ENCODE results near the gene TBL1XR1.

TBL1XR1 gene

DNA sequence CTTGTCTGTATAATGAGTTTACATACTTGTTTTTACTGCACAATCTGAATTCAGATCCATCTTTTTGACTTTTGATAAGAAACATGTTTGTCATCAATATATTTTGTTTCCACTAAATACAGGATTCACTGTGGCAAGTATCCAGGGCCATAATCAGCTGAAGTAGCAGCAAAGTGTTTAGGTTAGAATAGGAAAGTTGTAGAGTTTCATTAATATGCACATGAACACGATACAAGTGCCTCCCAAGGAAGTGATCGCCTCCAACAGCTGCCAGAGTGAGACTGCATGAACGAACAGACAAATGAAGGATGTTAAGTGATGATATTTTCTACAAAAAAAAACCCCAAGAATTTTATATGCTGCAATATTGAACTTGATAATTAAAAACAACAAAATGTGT lies 204.3 kb downstream of the TBL1XR1 start:
- peaks cover 5% of the 10 kb centered on the region for H3K4me1 ChIP-seq (ENCODE audit: control insufficient read depth, insufficient read depth, low read length)
- no peak for DNase-seq (ENCODE audit: low read depth)
- H3K27me3 ChIP-seq (replicated peaks; ENCODE audit: control insufficient read depth, insufficient read depth, low read length): no peaks in the 10 kb centered on the region
- H3K4me3 ChIP-seq (ENCODE audit: low read length): no peak overlapping the region
- no peaks in the 10 kb centered on the region for H3K36me3 ChIP-seq (ENCODE audit: control insufficient read depth, insufficient read depth, low read length, severe bottlenecking)
- no peaks in the 10 kb centered on the region for H3K9me3 ChIP-seq (ENCODE audit: control insufficient read depth, low read length)
- no peak overlapping the region for H3K9ac ChIP-seq (ENCODE audit: low read length)

DNA sequence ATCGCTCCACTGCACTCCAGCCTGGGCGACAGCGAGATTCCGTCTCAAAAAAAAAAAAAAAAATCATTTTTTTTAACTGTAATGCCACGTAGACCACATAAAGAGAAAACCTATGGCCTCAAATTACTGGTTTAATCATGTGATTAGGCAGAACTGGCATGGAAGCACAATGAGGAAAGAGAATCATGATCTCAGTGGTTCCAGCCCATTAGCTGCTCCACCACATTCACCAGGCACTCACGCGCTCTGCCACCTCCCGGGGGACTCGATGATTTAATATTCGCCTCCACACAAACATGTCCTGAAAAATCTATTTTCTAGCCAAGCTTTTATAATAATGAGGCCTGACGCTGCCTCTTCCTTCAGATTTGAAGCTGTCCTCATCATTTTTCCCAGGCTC lies 204.7 kb downstream of the TBL1XR1 start:
- no peak overlapping the region for H3K4me3 ChIP-seq (ENCODE audit: low read length)
- H3K36me3 ChIP-seq (ENCODE audit: control insufficient read depth, insufficient read depth, low read length, severe bottlenecking): no peaks in the 10 kb centered on the region
- H3K4me1 ChIP-seq (ENCODE audit: control insufficient read depth, insufficient read depth, low read length): peaks cover 5% of the 10 kb centered on the region
- H3K9me3 ChIP-seq (ENCODE audit: control insufficient read depth, low read length): no peaks in the 10 kb centered on the region
- DNase-seq (ENCODE audit: low read depth): no peak
- H3K27me3 ChIP-seq (replicated peaks; ENCODE audit: control insufficient read depth, insufficient read depth, low read length): no peaks in the 10 kb centered on the region
- no peak overlapping the region for H3K9ac ChIP-seq (ENCODE audit: low read length)

- Histone ChIP-seq H3K4me3 (ENCODE audit: low read length) (no peak overlapping the region), H3K9ac (ENCODE audit: low read length) (no peak overlapping the region), H3K4me1 (ENCODE audit: control insufficient read depth, insufficient read depth, low read length) (no peaks in the 10 kb centered on the region), H3K9me3 (ENCODE audit: control insufficient read depth, low read length) (no peaks in the 10 kb centered on the region), H3K36me3 (ENCODE audit: control insufficient read depth, insufficient read depth, low read length, severe bottlenecking) (no peaks in the 10 kb centered on the region), H3K27me3 (replicated peaks; ENCODE audit: control insufficient read depth, insufficient read depth, low read length) (no peaks in the 10 kb centered on the region)
- DNase-seq (ENCODE audit: low read depth): no peak
Measured at GRCh38 chr3:176988795-176989194, 208.5 kb downstream of the TBL1XR1 start.

DNA sequence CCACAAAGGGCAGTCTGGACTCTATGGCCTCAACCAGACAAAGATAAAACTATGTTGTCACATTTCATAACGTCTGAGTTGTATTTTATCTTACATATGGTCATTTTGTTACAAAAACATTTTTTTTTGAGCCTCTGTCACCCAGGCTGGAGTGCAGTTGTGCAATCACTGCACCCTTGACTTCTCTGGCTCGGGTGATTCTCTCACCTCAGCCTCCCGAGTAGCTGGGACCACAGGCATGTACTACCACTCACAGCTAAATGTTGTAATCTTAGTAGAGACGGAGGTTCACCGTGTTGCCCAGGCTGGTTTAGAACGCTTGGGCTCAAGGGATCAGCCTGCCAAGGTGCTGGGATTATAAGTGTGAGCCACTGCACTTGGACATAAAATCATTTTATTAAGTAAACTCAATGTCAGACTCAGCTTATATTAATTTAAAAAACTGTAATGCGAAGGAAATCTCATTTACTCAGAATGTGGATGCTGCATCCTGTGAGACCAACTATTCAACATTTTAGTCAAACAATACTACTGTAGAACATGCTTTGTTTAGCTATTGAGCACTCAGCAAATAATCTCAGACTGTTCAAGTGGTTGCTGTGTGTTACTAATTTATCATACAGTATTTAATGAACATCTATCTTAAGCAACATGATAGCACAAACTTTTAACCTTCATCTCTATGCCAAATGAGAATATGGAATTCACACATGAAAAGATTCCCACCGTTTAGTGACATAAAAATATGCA lies 209.2 kb downstream of the TBL1XR1 start:
- no peaks in the 10 kb centered on the region for H3K9me3 ChIP-seq (ENCODE audit: control insufficient read depth, low read length)
- no peaks in the 10 kb centered on the region for H3K36me3 ChIP-seq (ENCODE audit: control insufficient read depth, insufficient read depth, low read length, severe bottlenecking)
- H3K4me3 ChIP-seq (ENCODE audit: low read length): no peak overlapping the region
- no peaks in the 10 kb centered on the region for H3K27me3 ChIP-seq (replicated peaks; ENCODE audit: control insufficient read depth, insufficient read depth, low read length)
- H3K4me1 ChIP-seq (ENCODE audit: control insufficient read depth, insufficient read depth, low read length): no peaks in the 10 kb centered on the region
- peak; percentile 54 for DNase-seq (ENCODE audit: low read depth)
- H3K9ac ChIP-seq (ENCODE audit: low read length): no peak overlapping the region

DNA sequence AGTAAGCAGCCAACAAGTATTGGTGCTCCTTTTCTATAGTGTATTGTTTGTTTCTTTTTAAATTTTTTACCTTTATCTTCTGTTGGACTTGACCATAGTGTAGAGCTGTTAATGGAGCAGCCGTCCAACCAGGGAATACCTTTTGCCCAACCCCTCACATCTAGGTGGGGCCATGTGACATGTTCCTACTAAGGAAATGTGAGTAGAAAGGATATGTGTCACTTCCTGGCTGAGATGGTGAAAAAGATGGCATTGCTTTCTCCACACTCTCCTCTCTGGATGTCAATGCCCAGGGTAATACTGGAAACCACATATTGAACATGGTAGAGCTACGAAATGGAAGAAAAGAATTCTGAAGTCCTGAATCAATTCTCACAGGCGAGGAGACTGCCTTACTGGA lies 218.8 kb downstream of the TBL1XR1 start:
- H3K9ac ChIP-seq (ENCODE audit: low read length): no peak overlapping the region
- H3K9me3 ChIP-seq (ENCODE audit: control insufficient read depth, low read length): no peaks in the 10 kb centered on the region
- DNase-seq (ENCODE audit: low read depth): no peak
- no peak overlapping the region for H3K4me3 ChIP-seq (ENCODE audit: low read length)
- H3K4me1 ChIP-seq (ENCODE audit: control insufficient read depth, insufficient read depth, low read length): no peaks in the 10 kb centered on the region
- H3K36me3 ChIP-seq (ENCODE audit: control insufficient read depth, insufficient read depth, low read length, severe bottlenecking): no peaks in the 10 kb centered on the region
- H3K27me3 ChIP-seq (replicated peaks; ENCODE audit: control insufficient read depth, insufficient read depth, low read length): no peaks in the 10 kb centered on the region

GRCh38 chr3:176977331-176977730 lies 220.0 kb downstream of the TBL1XR1 start:
- Histone ChIP-seq H3K4me1 (ENCODE audit: control insufficient read depth, insufficient read depth, low read length) (no peaks in the 10 kb centered on the region), H3K9me3 (ENCODE audit: control insufficient read depth, low read length) (no peaks in the 10 kb centered on the region), H3K9ac (ENCODE audit: low read length) (no peak overlapping the region), H3K4me3 (ENCODE audit: low read length) (no peak overlapping the region), H3K36me3 (ENCODE audit: control insufficient read depth, insufficient read depth, low read length, severe bottlenecking) (no peaks in the 10 kb centered on the region), H3K27me3 (replicated peaks; ENCODE audit: control insufficient read depth, insufficient read depth, low read length) (no peaks in the 10 kb centered on the region)
- DNase-seq (ENCODE audit: low read depth): no peak

DNA sequence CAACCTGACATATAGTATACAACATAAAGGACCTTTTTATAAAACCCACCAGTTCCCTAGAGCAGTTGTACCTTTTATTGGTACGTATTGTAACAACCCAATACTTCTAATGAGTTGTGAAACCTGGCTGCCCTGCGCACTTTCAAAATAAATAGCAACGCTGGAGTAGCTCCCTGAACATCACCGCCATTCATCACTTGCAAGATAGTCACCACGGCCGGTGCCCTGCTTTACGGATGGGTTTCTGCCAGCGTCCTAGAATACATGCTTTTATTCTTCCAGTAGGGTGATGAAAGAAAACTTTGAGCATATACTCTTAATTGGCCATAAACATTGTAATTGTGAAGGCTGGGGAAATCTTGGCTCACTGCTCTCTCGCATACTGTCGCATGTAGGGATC lies 220.7 kb downstream of the TBL1XR1 start:
- no peaks in the 10 kb centered on the region for H3K4me1 ChIP-seq (ENCODE audit: control insufficient read depth, insufficient read depth, low read length)
- H3K9ac ChIP-seq (ENCODE audit: low read length): no peak overlapping the region
- DNase-seq (ENCODE audit: low read depth): no peak
- no peaks in the 10 kb centered on the region for H3K9me3 ChIP-seq (ENCODE audit: control insufficient read depth, low read length)
- H3K4me3 ChIP-seq (ENCODE audit: low read length): no peak overlapping the region
- no peaks in the 10 kb centered on the region for H3K36me3 ChIP-seq (ENCODE audit: control insufficient read depth, insufficient read depth, low read length, severe bottlenecking)
- no peaks in the 10 kb centered on the region for H3K27me3 ChIP-seq (replicated peaks; ENCODE audit: control insufficient read depth, insufficient read depth, low read length)

GRCh38 chr3:176974279-176974678 lies 223.0 kb downstream of the TBL1XR1 start:
- Histone ChIP-seq H3K9me3 (ENCODE audit: control insufficient read depth, low read length) (no peaks in the 10 kb centered on the region), H3K27me3 (replicated peaks; ENCODE audit: control insufficient read depth, insufficient read depth, low read length) (no peaks in the 10 kb centered on the region), H3K9ac (ENCODE audit: low read length) (no peak overlapping the region), H3K4me1 (ENCODE audit: control insufficient read depth, insufficient read depth, low read length) (no peaks in the 10 kb centered on the region), H3K4me3 (ENCODE audit: low read length) (no peak overlapping the region), H3K36me3 (ENCODE audit: control insufficient read depth, insufficient read depth, low read length, severe bottlenecking) (no peaks in the 10 kb centered on the region)
- DNase-seq (ENCODE audit: low read depth): no peak

DNA sequence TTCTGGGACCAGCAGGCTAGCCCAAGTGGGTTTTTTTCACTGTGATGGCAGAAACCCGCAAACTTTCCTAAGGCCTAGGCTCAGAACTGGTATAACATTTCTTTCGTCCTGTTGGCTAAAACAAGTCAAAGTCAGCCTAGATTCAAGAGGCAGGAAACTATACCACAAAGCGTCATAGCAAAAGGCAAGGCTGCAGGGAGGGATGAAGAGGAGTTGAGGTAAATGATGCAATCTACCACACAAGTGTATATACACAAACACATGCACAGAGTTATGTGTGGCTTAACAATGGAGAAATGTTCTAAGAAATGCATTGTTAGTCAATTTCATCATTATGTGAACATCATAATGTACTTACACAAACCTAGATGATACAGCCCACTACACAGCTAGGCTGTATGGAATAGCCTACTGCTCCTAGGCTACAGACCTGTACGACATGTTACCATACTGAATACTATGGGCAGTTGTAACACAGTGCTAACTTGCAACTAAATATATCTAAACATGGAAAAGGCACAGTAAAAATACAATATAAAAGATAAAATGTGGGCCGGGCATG lies 225.6 kb downstream of the TBL1XR1 start:
- Histone ChIP-seq H3K9ac (ENCODE audit: low read length) (no peak overlapping the region), H3K27me3 (replicated peaks; ENCODE audit: control insufficient read depth, insufficient read depth, low read length) (no peaks in the 10 kb centered on the region), H3K4me1 (ENCODE audit: control insufficient read depth, insufficient read depth, low read length) (no peaks in the 10 kb centered on the region), H3K36me3 (ENCODE audit: control insufficient read depth, insufficient read depth, low read length, severe bottlenecking) (no peaks in the 10 kb centered on the region), H3K4me3 (ENCODE audit: low read length) (no peak overlapping the region), H3K9me3 (ENCODE audit: control insufficient read depth, low read length) (no peaks in the 10 kb centered on the region)
- no peak for DNase-seq (ENCODE audit: low read depth)

- no peak overlapping the region for H3K9ac ChIP-seq (ENCODE audit: low read length)
- H3K36me3 ChIP-seq (ENCODE audit: control insufficient read depth, insufficient read depth, low read length, severe bottlenecking): no peaks in the 10 kb centered on the region
- no peaks in the 10 kb centered on the region for H3K9me3 ChIP-seq (ENCODE audit: control insufficient read depth, low read length)
- H3K27me3 ChIP-seq (replicated peaks; ENCODE audit: control insufficient read depth, insufficient read depth, low read length): no peaks in the 10 kb centered on the region
- DNase-seq (ENCODE audit: low read depth): no peak
- H3K4me1 ChIP-seq (ENCODE audit: control insufficient read depth, insufficient read depth, low read length): no peaks in the 10 kb centered on the region
- H3K4me3 ChIP-seq (ENCODE audit: low read length): no peak overlapping the region
Measured at GRCh38 chr3:176970770-176971169, 226.5 kb downstream of the TBL1XR1 start.

- no peaks in the 10 kb centered on the region for H3K36me3 ChIP-seq (ENCODE audit: control insufficient read depth, insufficient read depth, low read length, severe bottlenecking)
- H3K9ac ChIP-seq (ENCODE audit: low read length): no peak overlapping the region
- no peaks in the 10 kb centered on the region for H3K4me1 ChIP-seq (ENCODE audit: control insufficient read depth, insufficient read depth, low read length)
- no peaks in the 10 kb centered on the region for H3K27me3 ChIP-seq (replicated peaks; ENCODE audit: control insufficient read depth, insufficient read depth, low read length)
- DNase-seq (ENCODE audit: low read depth): no peak
- H3K9me3 ChIP-seq (ENCODE audit: control insufficient read depth, low read length): no peaks in the 10 kb centered on the region
- no peak overlapping the region for H3K4me3 ChIP-seq (ENCODE audit: low read length)
Measured at GRCh38 chr3:176969506-176969905, 227.8 kb downstream of the TBL1XR1 start.

Measured in adipocyte (in vitro differentiated cells).